Tibial nerve (tissue), 4 donors: Measurements from ENCODE around the gene CHSY1.
A peak's percentile ranks its signal among the peaks of the same experiment; 100 is the strongest.

Experiments used
- CTCF ChIP-seq, 5 experiments: fragments of 200-600 bp in 3 of 5; fragments of 450-650 bp in 2 of 5; sonication (generic) in 3 of 5; IDR thresholded peaks; one replicate each; pipeline ENCODE4 v1.5.1; 2016 to 2019; ENCODE audit warnings: antibody characterized with exemption in 5 of 5, mild to moderate bottlenecking in 3 of 5, moderate library complexity in 2 of 5
- EP300 ChIP-seq, 2 donors: sonication (generic); formaldehyde crosslinking; IDR thresholded peaks; one replicate each; pipeline ENCODE4 v1.6.1; 2017; ENCODE audit warnings: antibody characterized with exemption in 2 of 2, mild to moderate bottlenecking in 1 of 2
- POLR2A ChIP-seq, 2 donors: fragments of 450-650 bp; IDR thresholded peaks; one replicate each; pipeline ENCODE4 v1.6.1; 2017; ENCODE audit warnings: antibody characterized with exemption in 2 of 2, mild to moderate bottlenecking in 2 of 2, moderate library complexity in 2 of 2

- TF ChIP-seq CTCF (IDR thresholded peaks at IDR 0.05) (no peak), POLR2A (IDR thresholded peaks at IDR 0.05) (no peak), EP300 (IDR thresholded peaks at IDR 0.05) (peak in 1 of 2 donors; percentile 55)
Measured at GRCh38 chr15:101201411-101202174, 50.3 kb downstream of the CHSY1 start.
